H1 (cell line): ENCODE data around the gene FHDC1. TPM values are rescaled to one million over a fixed set of nuclear protein-coding genes. Genes with fewer than 3 reads are reported as not detected.

Experiments
- CTCF ChIA-PET: fragments of 300-600 bp; sonication (Branson Sonifier 250); formaldehyde crosslinking; loops from one replicate; lab custom pipeline; 2021; ENCODE audit not compliant: partially characterized antibody; lab: Charles Lee
- POLR2A ChIA-PET: fragments of 300-600 bp; sonication (Branson Sonifier 250); formaldehyde crosslinking; loops from one replicate; lab custom pipeline; 2021; ENCODE audit warnings: inconsistent platforms; ENCODE audit not compliant: partially characterized antibody; lab: Charles Lee
- DNase-seq, 2 experiments: peaks; one replicate each; pipeline versions ENCODE4 v3.0.0 to v3.0.0-alpha.2; 2010 to 2022; ENCODE audit warnings: low spot score in 2 of 2, low read depth in 1 of 2, mixed read lengths in 1 of 2
- FAIRE-seq: peaks from 2 replicates; lab custom pipeline; 2011; peaks lifted over from hg19 to GRCh38; lab: Jason Lieb, UNC
- H2AFZ ChIP-seq: 2 replicates; pipeline ENCODE4 v1.8.1; 2012; ENCODE audit warnings: low read length, inconsistent platforms
- H2AK5ac ChIP-seq: 2 replicates; pipeline ENCODE4 v1.6.1; 2013; ENCODE audit warnings: low read depth, low read length
- H2BK120ac ChIP-seq: replicated peaks from 2 replicates; pipeline ENCODE3; 2013; ENCODE audit warnings: low read depth, low read length, inconsistent platforms
- H2BK12ac ChIP-seq: 2 replicates; pipeline ENCODE4 v1.6.1; 2013; ENCODE audit warnings: low read depth, low read length
- H2BK15ac ChIP-seq: 2 replicates; pipeline ENCODE4 v1.6.1; 2013; ENCODE audit warnings: low read length
- H2BK20ac ChIP-seq: 2 replicates; pipeline ENCODE4 v1.6.1; 2013; ENCODE audit warnings: low read length
- H2BK5ac ChIP-seq: 2 replicates; pipeline ENCODE4 v1.6.1; 2013; ENCODE audit warnings: low read depth, low read length
- H3K14ac ChIP-seq: 2 replicates; pipeline ENCODE4 v1.6.1; 2013; ENCODE audit warnings: inconsistent platforms; ENCODE audit not compliant: insufficient read length
- H3K18ac ChIP-seq: 2 replicates; pipeline ENCODE4 v1.6.1; 2013; ENCODE audit warnings: low read length; ENCODE audit errors: extremely low read depth
- H3K23ac ChIP-seq: 2 replicates; pipeline ENCODE4 v1.6.1; 2013; ENCODE audit warnings: inconsistent platforms; ENCODE audit not compliant: insufficient read length
- H3K23me2 ChIP-seq: 2 replicates; pipeline ENCODE4 v1.6.1; 2013; ENCODE audit warnings: low read depth, low read length
- H3K27ac ChIP-seq: 2 replicates; pipeline ENCODE4 v1.6.1; 2011; ENCODE audit warnings: low read depth, low read length, inconsistent platforms
- H3K27me3 ChIP-seq, 4 experiments: replicated peaks in 1 of 4; 1 replicate in 1 of 4; 2 replicates in 3 of 4; pipeline versions ENCODE4 v1.6.1 to v1.8.1; 2011 to 2013; ENCODE audit warnings: low read length in 3 of 4, mild to moderate bottlenecking in 3 of 4, inconsistent platforms in 2 of 4, mixed read lengths in 2 of 4, moderate library complexity in 1 of 4; ENCODE audit not compliant: control insufficient read depth in 3 of 4, insufficient read depth in 3 of 4; ENCODE audit errors: extremely low read depth in 1 of 4
- H3K36me3 ChIP-seq, 4 experiments: 2 replicates each; pipeline versions ENCODE4 v1.6.1 to v1.8.1; 2011 to 2013; ENCODE audit warnings: mild to moderate bottlenecking in 4 of 4, low read length in 3 of 4, moderate library complexity in 2 of 4, control low read depth in 1 of 4, inconsistent platforms in 1 of 4; ENCODE audit not compliant: insufficient read depth in 4 of 4, control insufficient read depth in 2 of 4
- H3K4ac ChIP-seq: replicated peaks from 2 replicates; pipeline ENCODE3; 2013; ENCODE audit warnings: low read length, low read depth, mixed read lengths, inconsistent platforms; ENCODE audit not compliant: insufficient read length
- H3K4me1 ChIP-seq, 4 experiments: replicated peaks in 1 of 4; 1 replicate in 1 of 4; 2 replicates in 3 of 4; pipeline versions ENCODE4 v1.6.1 to v1.8.1; 2011 to 2013; ENCODE audit warnings: low read length in 3 of 4, inconsistent platforms in 2 of 4, mixed read lengths in 1 of 4; ENCODE audit not compliant: insufficient read depth in 4 of 4, control insufficient read depth in 3 of 4
- H3K4me2 ChIP-seq, 2 experiments: 2 replicates each; pipeline versions ENCODE4 v1.6.1 to v1.8.1; 2011 to 2013; ENCODE audit warnings: low read depth in 2 of 2, low read length in 2 of 2, control low read depth in 1 of 2, inconsistent platforms in 1 of 2, mild to moderate bottlenecking in 1 of 2; ENCODE audit not compliant: insufficient read depth in 1 of 2
- H3K4me3 ChIP-seq, 4 experiments: fragments of 200-600, 300-600 bp in 1 of 4; sonication (generic), shearing (Covaris generic), sonication (Bioruptor Twin) in 1 of 4; 2 replicates each; pipeline versions ENCODE4 v1.5.1 to v1.8.1; 2011 to 2016; ENCODE audit warnings: low read length in 4 of 4, low read depth in 3 of 4, control low read depth in 2 of 4, inconsistent platforms in 2 of 4, mild to moderate bottlenecking in 2 of 4, mixed read lengths in 1 of 4, moderate library complexity in 1 of 4; ENCODE audit not compliant: insufficient read depth in 2 of 4; ENCODE audit errors: extremely low read depth in 1 of 4
- H3K56ac ChIP-seq: replicated peaks from 2 replicates; pipeline ENCODE3; 2013; ENCODE audit warnings: low read depth, mild to moderate bottlenecking, mixed read lengths, low read length, inconsistent platforms; ENCODE audit not compliant: insufficient read length
- H3K79me1 ChIP-seq: 2 replicates; pipeline ENCODE4 v1.6.1; 2013; ENCODE audit warnings: low read depth, low read length, control low read depth
- H3K79me2 ChIP-seq, 2 experiments: 2 replicates each; pipeline versions ENCODE4 v1.6.1 to v1.8.1; 2012 to 2013; ENCODE audit warnings: low read length in 2 of 2, mild to moderate bottlenecking in 2 of 2, inconsistent platforms in 1 of 2; ENCODE audit not compliant: insufficient read depth in 2 of 2, control insufficient read depth in 1 of 2
- H3K9ac ChIP-seq, 4 experiments: replicated peaks in 1 of 4; 1 replicate in 1 of 4; 2 replicates in 3 of 4; pipeline versions ENCODE4 v1.6.1 to v1.8.1; 2011 to 2013; ENCODE audit warnings: low read depth in 3 of 4, low read length in 3 of 4, control low read depth in 2 of 4, mild to moderate bottlenecking in 2 of 4, moderate library complexity in 2 of 4, inconsistent platforms in 1 of 4; ENCODE audit errors: extremely low read depth in 1 of 4
- H3K9me3 ChIP-seq, 2 experiments: 2 replicates each; pipeline versions ENCODE4 v1.6.1 to v1.8.1; 2012 to 2013; ENCODE audit warnings: mild to moderate bottlenecking in 2 of 2, moderate library complexity in 2 of 2, control low read depth in 1 of 2, inconsistent platforms in 1 of 2, low read depth in 1 of 2, low read length in 1 of 2, mixed read lengths in 1 of 2; ENCODE audit not compliant: insufficient read depth in 2 of 2
- H4K20me1 ChIP-seq, 2 experiments: replicated peaks in 1 of 2; 2 replicates each; pipeline versions ENCODE3 to v1.8.1; 2011 to 2013; ENCODE audit warnings: inconsistent platforms in 2 of 2, low read length in 2 of 2, mild to moderate bottlenecking in 1 of 2; ENCODE audit not compliant: insufficient read depth in 2 of 2, control insufficient read depth in 1 of 2
- H4K5ac ChIP-seq: 2 replicates; pipeline ENCODE4 v1.6.1; 2013; ENCODE audit warnings: low read length, low read depth, mixed read lengths, inconsistent platforms; ENCODE audit not compliant: insufficient read length
- H4K8ac ChIP-seq: 2 replicates; pipeline ENCODE4 v1.8.0; 2013; ENCODE audit warnings: mild to moderate bottlenecking, moderate library complexity, low read length, inconsistent platforms; ENCODE audit not compliant: insufficient read depth; ENCODE audit errors: extremely low read depth
- H4K91ac ChIP-seq: replicated peaks from 2 replicates; pipeline ENCODE3; 2013; ENCODE audit warnings: low read length, mixed read lengths, inconsistent platforms; ENCODE audit not compliant: insufficient read length
- CEBPB ChIP-seq: IDR thresholded peaks from 2 replicates; pipeline ENCODE4 v1.6.1; 2012; ENCODE audit warnings: low read depth, low read length
- CREB1 ChIP-seq: IDR thresholded peaks from 2 replicates; pipeline ENCODE4 v1.6.1; 2012; ENCODE audit warnings: inconsistent platforms
- EP300 ChIP-seq, 2 experiments: IDR thresholded peaks; 1 replicate in 1 of 2; 2 replicates in 1 of 2; pipeline ENCODE4 v1.6.1; 2011 to 2012; ENCODE audit warnings: low read depth in 2 of 2, low read length in 2 of 2, mild to moderate bottlenecking in 2 of 2, borderline replicate concordance in 1 of 2, inconsistent platforms in 1 of 2, moderate library complexity in 1 of 2
- HDAC2 ChIP-seq, 2 experiments: fragments of 300-600 bp in 1 of 2; sonication (generic) in 1 of 2; IDR thresholded peaks; 2 replicates each; pipeline ENCODE4 v1.6.1; 2011 to 2012; ENCODE audit warnings: low read depth in 2 of 2, low read length in 2 of 2, mild to moderate bottlenecking in 2 of 2, moderate library complexity in 2 of 2, borderline replicate concordance in 1 of 2, inconsistent platforms in 1 of 2
- MAX ChIP-seq: IDR thresholded peaks from 2 replicates; pipeline ENCODE4 v1.6.1; 2012; ENCODE audit warnings: inconsistent platforms
- PHF8 ChIP-seq: fragments of 200-600 bp; sonication (generic); conservative IDR thresholded peaks from 2 replicates; pipeline ENCODE4 v1.7.1; 2012; ENCODE audit warnings: low read depth, mild to moderate bottlenecking, inconsistent platforms, low read length, moderate library complexity
- POU5F1 ChIP-seq: IDR thresholded peaks from 2 replicates; pipeline ENCODE4 v1.6.1; 2011; ENCODE audit warnings: low read depth, mild to moderate bottlenecking, low read length, moderate library complexity
- RBBP5 ChIP-seq: IDR thresholded peaks from 2 replicates; pipeline ENCODE4 v1.7.1; 2012; ENCODE audit warnings: low read depth, mild to moderate bottlenecking, inconsistent platforms, low read length, moderate library complexity, borderline replicate concordance
- RNF2 ChIP-seq: fragments of 200-900, 300-1000 bp; sonication (generic); IDR thresholded peaks from 2 replicates; pipeline ENCODE4 v1.7.1; 2016; ENCODE audit warnings: borderline replicate concordance, low read depth, mild to moderate bottlenecking, antibody characterized with exemption, low read length; ENCODE audit not compliant: poor library complexity, severe bottlenecking; ENCODE audit errors: missing control alignments
- SIRT6 ChIP-seq: IDR thresholded peaks from one replicate; pipeline ENCODE4 v1.7.1; 2012; ENCODE audit warnings: low read length, inconsistent platforms
- TAF1 ChIP-seq: IDR thresholded peaks from 2 replicates; pipeline ENCODE4 v1.6.1; 2011; ENCODE audit warnings: mild to moderate bottlenecking, low read depth, low read length
- YY1 ChIP-seq: IDR thresholded peaks from 2 replicates; pipeline ENCODE4 v1.6.1; 2011; ENCODE audit warnings: low read depth, mild to moderate bottlenecking, low read length
- WGBS, 2 experiments: shearing (Covaris generic) in 1 of 2; methylation state at CpG; one replicate each; pipeline versions ENCODE4 v1.1.6 to v1.1.7; 2013 to 2015; ENCODE audit warnings: low lambda C conversion rate in 2 of 2, mixed read lengths in 2 of 2, inconsistent platforms in 1 of 2, low coverage in 1 of 2, missing lambda C conversion rate in 1 of 2; ENCODE audit not compliant: insufficient replicate concordance in 2 of 2, insufficient coverage in 1 of 2, insufficient read length in 1 of 2; ENCODE audit errors: extremely low coverage in 1 of 2, missing lambda C conversion rate in 1 of 2; 5-methylcytosine and 5-hydroxymethylcytosine counted together
- polyA plus RNA-seq, 7 experiments: library from polyadenylated mRNA; depleted of rRNA in 3 of 7; stranded (reverse) in 5 of 7; unstranded in 2 of 7; fragments of >200 nt in 5 of 7; fragments of 200-250 nt in 2 of 7; gene quantifications; 1 replicate in 5 of 7; 2 replicates in 1 of 7; 4 replicates in 1 of 7; pipeline versions ENCODE4 v1.2.1 to v1.2.3, GENCODE V29; 2011 to 2013; ENCODE audit warnings: missing spikeins in 2 of 7, mixed read lengths in 2 of 7
- total RNA-seq: library from RNA; stranded (reverse); fragmentation: NEBNext Ultra II Directional; extraction: Animal tissue kit (Norgen Biotek cat#: 25700); gene quantifications from 2 replicates; pipeline ENCODE4 v1.2.1, GENCODE V29; 2021

Gene FHDC1
- total and polyA plus RNA-seq, 2 of the 8 experiments (the other 6 are each of a cell fraction or from before 2014, with no cell fraction given) = 6.4 to 28.6 TPM

GRCh38 chr4:153008578-153009199 lies 72.6 kb downstream of the FHDC1 start:
- no peak overlapping the region for H4K5ac ChIP-seq
- H3K4ac ChIP-seq = no peak overlapping the region
- H3K36me3 ChIP-seq = no peaks in the 10 kb centered on the region
- no peaks in the 10 kb centered on the region for H3K79me1 ChIP-seq
- no peak overlapping the region for H3K56ac ChIP-seq
- peaks cover 0 to 13% (median 6%) of the 10 kb centered on the region in 4 experiments; a peak in 6 of 7 replicates for H3K4me1 ChIP-seq
- H2BK5ac ChIP-seq = 0 out of 2 replicates have a peak overlapping the region, but pooled peaks have one; percentile 9
- peak overlapping the region; percentile 64; the same call in 1 of the 2 replicates for H2BK20ac ChIP-seq
- peak overlapping the region; percentile 93; the same call in 1 of the 2 replicates for H2BK15ac ChIP-seq
- no peak overlapping the region for H2BK120ac ChIP-seq
- H3K27ac ChIP-seq = no peak overlapping the region
- POLR2A ChIA-PET = interaction anchor here (1.0 kb wide), 1 partner anchor 18 kb away, joined by 3 read pairs; no protein-coding TSS in a partner anchor
- H4K20me1 ChIP-seq = no peaks in the 10 kb centered on the region
- DNase-seq = no peak
- H3K4me2 ChIP-seq = no peak overlapping the region
- peak overlapping the region; percentile 75 for H2AFZ ChIP-seq
- no peaks in the 10 kb centered on the region for H3K79me2 ChIP-seq
- H2BK12ac ChIP-seq = no peak overlapping the region
- H3K9ac ChIP-seq = no peak overlapping the region
- 82% methylated on average over 15 of the region's 15 CpGs; no CpG with 5 or more reads in 1 of the 2 experiments for WGBS, 2 experiments
- FAIRE-seq = no peak
- no peak overlapping the region for H4K8ac ChIP-seq
- H3K23ac ChIP-seq = no peak overlapping the region
- CTCF ChIA-PET = interaction anchor here (0.9 to 1.3 kb wide), 2 partner anchors 30 to 80 kb away, joined by 3 read pairs; no protein-coding TSS in a partner anchor
- H3K9me3 ChIP-seq = peaks cover 9 to 10% of the 10 kb centered on the region in 2 experiments; a peak in 2 of 4 replicates
- no peaks in the 10 kb centered on the region for H3K23me2 ChIP-seq
- H2AK5ac ChIP-seq = no peak overlapping the region
- H3K18ac ChIP-seq = peak overlapping the region; percentile 56; the same call in 1 of the 2 replicates
- no peak overlapping the region for H3K4me3 ChIP-seq
- H3K27me3 ChIP-seq = no peaks in the 10 kb centered on the region
- no peak overlapping the region for H4K91ac ChIP-seq
- no peak overlapping the region for H3K14ac ChIP-seq
- TF ChIP-seq TAF1 (no peak), YY1 (no peak), EP300 (IDR thresholded peaks at IDR 0.05; ENCODE audit: borderline replicate concordance in 1 of 2, low read depth in 2 of 2, low read length in 2 of 2) (no peak), POU5F1 (no peak), RBBP5 (no peak), PHF8 (no peak), SIRT6 (no peak), MAX (no peak), CREB1 (no peak), RNF2 (no peak), HDAC2 (IDR thresholded peaks at IDR 0.05; ENCODE audit: borderline replicate concordance in 1 of 2, low read depth in 2 of 2, low read length in 2 of 2) (no peak), CEBPB (no peak)
